ENCODE measurements around the gene PARM1.
"Not testable (repeated sequence)": the region's sequence is repeated elsewhere in the genome, so short reads cannot be mapped to it uniquely, and the experiment has no call there.

Gene PARM1

GRCh38 chr4:74994436-74994835, 61.5 kb downstream of the PARM1 start:
- H3K27me3 ChIP-seq (ENCODE audit: insufficient read depth, low read length); H3K23ac ChIP-seq (ENCODE audit: low read length); H3K9ac ChIP-seq (ENCODE audit: low read length); H3K4me2 ChIP-seq (ENCODE audit: low read length); H3K14ac ChIP-seq (ENCODE audit: low read length); H3K4ac ChIP-seq (ENCODE audit: low read depth, low read length); H3K27ac ChIP-seq (ENCODE audit: low read depth, low read length); H2AK5ac ChIP-seq (ENCODE audit: low read length); H3K4me1 ChIP-seq (ENCODE audit: control insufficient read depth in 1 of 2, insufficient read depth in 2 of 2, low read length in 2 of 2); H3K18ac ChIP-seq (ENCODE audit: low read length); H2AFZ ChIP-seq (ENCODE audit: insufficient read depth, low read length, poor library complexity); H2BK12ac ChIP-seq (ENCODE audit: low read length); H3K36me3 ChIP-seq (ENCODE audit: control insufficient read depth in 1 of 2, insufficient read depth in 2 of 2, low read length in 2 of 2); H3K79me2 ChIP-seq (ENCODE audit: control insufficient read depth, insufficient read depth, low read length, poor library complexity); H4K8ac ChIP-seq (ENCODE audit: low read depth, low read length); H4K91ac ChIP-seq (ENCODE audit: low read depth, low read length); DNase-seq; H3K4me3 ChIP-seq (ENCODE audit: low read depth, low read length); H4K12ac ChIP-seq (ENCODE audit: low read depth, low read length); H3K79me1 ChIP-seq (ENCODE audit: low read length); H2BK120ac ChIP-seq (ENCODE audit: insufficient read depth, low read length, poor library complexity); H3K9me3 ChIP-seq (ENCODE audit: insufficient read depth, low read depth, low read length); H2BK5ac ChIP-seq (ENCODE audit: low read depth, low read length, poor library complexity): not testable (repeated sequence)
- WGBS (ENCODE audit: extremely low coverage, insufficient coverage, insufficient read length), result no CpG with 5 or more reads among the region's 2 CpGs

GRCh38 chr4:74996996-74997395, 64.1 kb downstream of the PARM1 start:
- Histone ChIP-seq H4K91ac (ENCODE audit: low read depth, low read length) (no peak overlapping the region), H3K79me2 (ENCODE audit: control insufficient read depth, insufficient read depth, low read length, poor library complexity) (no peaks in the 10 kb centered on the region), H3K79me1 (ENCODE audit: low read length) (no peaks in the 10 kb centered on the region), H2BK120ac (ENCODE audit: insufficient read depth, low read length, poor library complexity) (no peak overlapping the region), H3K9ac (ENCODE audit: low read length) (no peak overlapping the region), H2BK5ac (ENCODE audit: low read depth, low read length, poor library complexity) (no peak overlapping the region), H4K12ac (ENCODE audit: low read depth, low read length) (no peak overlapping the region), H4K8ac (ENCODE audit: low read depth, low read length) (no peak overlapping the region), H3K14ac (ENCODE audit: low read length) (no peak overlapping the region), H3K4me2 (ENCODE audit: low read length) (no peak overlapping the region), H2BK12ac (ENCODE audit: low read length) (no peak overlapping the region), H3K18ac (ENCODE audit: low read length) (no peak overlapping the region), H3K27ac (ENCODE audit: low read depth, low read length) (no peak overlapping the region), H3K4me3 (ENCODE audit: low read depth, low read length) (no peak overlapping the region), H3K36me3 (ENCODE audit: control insufficient read depth in 1 of 2, insufficient read depth in 2 of 2, low read length in 2 of 2) (no peaks in the 10 kb centered on the region), H2AK5ac (ENCODE audit: low read length) (no peak overlapping the region), H3K23ac (ENCODE audit: low read length) (no peak overlapping the region), H3K27me3 (ENCODE audit: insufficient read depth, low read length) (no peaks in the 10 kb centered on the region), H3K4ac (ENCODE audit: low read depth, low read length) (no peak overlapping the region), H3K9me3 (ENCODE audit: insufficient read depth, low read depth, low read length) (no peaks in the 10 kb centered on the region), H2AFZ (ENCODE audit: insufficient read depth, low read length, poor library complexity) (no peak overlapping the region), H3K4me1 (ENCODE audit: control insufficient read depth in 1 of 2, insufficient read depth in 2 of 2, low read length in 2 of 2) (no peaks in the 10 kb centered on the region)
- DNase-seq, result no peak
- no CpG with 5 or more reads among the region's 1 CpG for WGBS (ENCODE audit: extremely low coverage, insufficient coverage, insufficient read length)

GRCh38 chr4:74997948-74998729, 65.2 kb downstream of the PARM1 start:
- no peak overlapping the region for H3K18ac ChIP-seq (ENCODE audit: low read length)
- no peak overlapping the region for H4K91ac ChIP-seq (ENCODE audit: low read depth, low read length)
- H2AK5ac ChIP-seq (ENCODE audit: low read length), result no peak overlapping the region
- H3K27ac ChIP-seq (ENCODE audit: low read depth, low read length), result no peak overlapping the region
- peaks cover 0 to 2% of the 10 kb centered on the region in 2 experiments for H3K4me1 ChIP-seq (ENCODE audit: control insufficient read depth in 1 of 2, insufficient read depth in 2 of 2, low read length in 2 of 2)
- WGBS (ENCODE audit: extremely low coverage, insufficient coverage, insufficient read length), result no CpG with 5 or more reads among the region's 3 CpGs
- no peak overlapping the region for H4K12ac ChIP-seq (ENCODE audit: low read depth, low read length)
- no peaks in the 10 kb centered on the region for H3K79me2 ChIP-seq (ENCODE audit: control insufficient read depth, insufficient read depth, low read length, poor library complexity)
- no peak overlapping the region for H3K4me3 ChIP-seq (ENCODE audit: low read depth, low read length)
- no peaks in the 10 kb centered on the region for H3K79me1 ChIP-seq (ENCODE audit: low read length)
- H3K9me3 ChIP-seq (ENCODE audit: insufficient read depth, low read depth, low read length), result no peaks in the 10 kb centered on the region
- no peak overlapping the region for H3K23ac ChIP-seq (ENCODE audit: low read length)
- H3K27me3 ChIP-seq (ENCODE audit: insufficient read depth, low read length), result no peaks in the 10 kb centered on the region
- H2BK12ac ChIP-seq (ENCODE audit: low read length), result no peak overlapping the region
- no peak overlapping the region for H2AFZ ChIP-seq (ENCODE audit: insufficient read depth, low read length, poor library complexity)
- H3K4ac ChIP-seq (ENCODE audit: low read depth, low read length), result no peak overlapping the region
- no peak overlapping the region for H3K4me2 ChIP-seq (ENCODE audit: low read length)
- no peak overlapping the region for H4K8ac ChIP-seq (ENCODE audit: low read depth, low read length)
- H3K14ac ChIP-seq (ENCODE audit: low read length), result no peak overlapping the region
- H2BK120ac ChIP-seq (ENCODE audit: insufficient read depth, low read length, poor library complexity), result no peak overlapping the region
- no peaks in the 10 kb centered on the region for H3K36me3 ChIP-seq (ENCODE audit: control insufficient read depth in 1 of 2, insufficient read depth in 2 of 2, low read length in 2 of 2)
- H3K9ac ChIP-seq (ENCODE audit: low read length), result no peak overlapping the region
- no peak for DNase-seq
- no peak overlapping the region for H2BK5ac ChIP-seq (ENCODE audit: low read depth, low read length, poor library complexity)

GRCh38 chr4:74999714-75000309, 66.9 kb downstream of the PARM1 start:
- WGBS (ENCODE audit: extremely low coverage, insufficient coverage, insufficient read length), result no CpG with 5 or more reads among the region's 6 CpGs
- no peak overlapping the region for H3K4ac ChIP-seq (ENCODE audit: low read depth, low read length)

More at GRCh38 chr4:74999714-75000309, 66.9 kb downstream of the PARM1 start:
- H3K4me2 ChIP-seq (ENCODE audit: low read length), result no peak overlapping the region
- DNase-seq, result no peak
- no peak overlapping the region for H4K12ac ChIP-seq (ENCODE audit: low read depth, low read length)
- H3K18ac ChIP-seq (ENCODE audit: low read length), result no peak overlapping the region
- no peak overlapping the region for H3K4me3 ChIP-seq (ENCODE audit: low read depth, low read length)
- H3K27ac ChIP-seq (ENCODE audit: low read depth, low read length), result no peak overlapping the region
- H3K27me3 ChIP-seq (ENCODE audit: insufficient read depth, low read length), result no peaks in the 10 kb centered on the region
- no peaks in the 10 kb centered on the region for H3K36me3 ChIP-seq (ENCODE audit: control insufficient read depth in 1 of 2, insufficient read depth in 2 of 2, low read length in 2 of 2)
- H2BK120ac ChIP-seq (ENCODE audit: insufficient read depth, low read length, poor library complexity), result no peak overlapping the region
- H2AK5ac ChIP-seq (ENCODE audit: low read length), result no peak overlapping the region
- peaks cover 0 to 2% of the 10 kb centered on the region in 2 experiments for H3K4me1 ChIP-seq (ENCODE audit: control insufficient read depth in 1 of 2, insufficient read depth in 2 of 2, low read length in 2 of 2)
- no peaks in the 10 kb centered on the region for H3K9me3 ChIP-seq (ENCODE audit: insufficient read depth, low read depth, low read length)
- no peak overlapping the region for H2AFZ ChIP-seq (ENCODE audit: insufficient read depth, low read length, poor library complexity)
- no peak overlapping the region for H3K23ac ChIP-seq (ENCODE audit: low read length)
- H4K8ac ChIP-seq (ENCODE audit: low read depth, low read length), result no peak overlapping the region
- H3K79me2 ChIP-seq (ENCODE audit: control insufficient read depth, insufficient read depth, low read length, poor library complexity), result no peaks in the 10 kb centered on the region
- no peak overlapping the region for H2BK12ac ChIP-seq (ENCODE audit: low read length)
- no peak overlapping the region for H2BK5ac ChIP-seq (ENCODE audit: low read depth, low read length, poor library complexity)
- H3K79me1 ChIP-seq (ENCODE audit: low read length), result no peaks in the 10 kb centered on the region
- H3K9ac ChIP-seq (ENCODE audit: low read length), result no peak overlapping the region
- no peak overlapping the region for H4K91ac ChIP-seq (ENCODE audit: low read depth, low read length)
- no peak overlapping the region for H3K14ac ChIP-seq (ENCODE audit: low read length)
